Heart left ventricle (tissue), 13 donors: Measurements from ENCODE around the gene ABTB1.

ENCODE experiments used
- CTCF ChIP-seq, 12 donors: fragments of 200-600 bp; sonication (generic) in 4 of 12; IDR thresholded peaks; one replicate each; pipeline versions ENCODE4 v1.5.0 to v1.8.0; 2018 to 2022; ENCODE audit warnings: antibody characterized with exemption in 12 of 12, mild to moderate bottlenecking in 5 of 12
- POLR2A ChIP-seq, 2 donors: fragments of 450-650 bp; IDR thresholded peaks; one replicate each; pipeline ENCODE4 v1.6.1; 2017; ENCODE audit warnings: antibody characterized with exemption in 2 of 2, mild to moderate bottlenecking in 2 of 2, moderate library complexity in 2 of 2
- donor health status: ischemic (EF 13 %, LVEDD 7.1; RV severe dilation, severe dysfunction).
- donor health status: DM: no; HTN: yes; CAD: no.
- donor health status: DM: no; HTN: no; CAD: no.
- donor health status: ischemic (EF 25% LVEDD 6.9; RV normal size, moderate dysfunction).
- donor health status: ischemic (EF 25% LVEDD 5.7; RV mildly dilated, moderate dysfunction).
- donor health status: ischemic (EF 35%, LVEDD 5.7; RV mildly dilated, moderate dysfunction).
- donor health status: nonischemic (EF 11% LVEDD 7.7; RV severe dilation, severe dysfunction).
- donor health status: DM: yes; HTN: yes; CAD: no.
- donor health status: PGD.
- donor health status: ischemic (EF 29% LVEDD 5.4; RV normal size, mild dysfunction).
- donor health status: nonischemic (EF 23%, LVEDD 6.1; RV moderate dilation, normal function).

- TF ChIP-seq CTCF (IDR thresholded peaks at IDR 0.05) (no peak), POLR2A (IDR thresholded peaks at IDR 0.05) (no peak)
Observed at GRCh38 chr3:127660621-127661251, 12.0 kb upstream of the ABTB1 start.
